ENCODE data around the gene PPARGC1A.

- TF ChIP-seq CTCF (conservative IDR thresholded peaks at IDR 0.05 in 1 of 2, IDR thresholded peaks at IDR 0.05 in 1 of 2; ENCODE audit: extremely low read depth in 1 of 2, insufficient read depth in 1 of 2, low read depth in 1 of 2, low read length in 2 of 2) = no peak
- no peak for TF ChIP-seq EZH2 (IDR thresholded peaks at IDR 0.05; ENCODE audit: borderline replicate concordance, low read length)
Measured at GRCh38 chr4:23814587-23814986, 75.3 kb downstream of the PPARGC1A start.

All from mammary epithelial cell (primary cell).